EH (cell line): ENCODE data around the gene PREP.
"Not testable (repeated sequence)": the region's sequence is repeated elsewhere in the genome, so short reads cannot be mapped to it uniquely, and the experiment has no call there.

Experiments used
- DNase-seq: peaks from one replicate; pipeline ENCODE4 v3.0.0-alpha.2; 2015; ENCODE audit warnings: low read depth

The PREP gene

DNA sequence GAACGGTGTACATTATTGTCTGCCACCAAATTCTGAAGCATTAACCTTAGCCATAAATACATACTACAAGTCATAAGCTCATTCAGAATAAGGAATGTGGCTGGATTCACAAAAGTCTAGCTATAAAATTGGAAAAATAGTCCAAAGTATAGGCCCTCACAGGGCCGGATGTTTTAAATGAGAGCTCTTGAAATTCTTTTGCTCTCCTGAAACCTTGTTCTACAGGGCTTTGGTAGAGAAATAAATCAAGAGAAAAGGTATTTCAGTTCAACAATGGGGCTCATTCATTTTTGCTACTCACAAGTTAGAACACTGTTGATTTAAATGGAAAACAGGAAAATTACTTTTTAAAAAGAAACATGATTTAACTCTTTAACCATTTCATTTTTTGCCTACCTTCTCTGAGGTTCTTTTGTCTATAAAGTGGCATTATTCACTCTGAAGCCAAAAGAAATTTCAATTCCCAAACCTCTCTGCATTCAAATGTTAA is 58.0 kb downstream of the PREP start:
- no peak for DNase-seq

DNA sequence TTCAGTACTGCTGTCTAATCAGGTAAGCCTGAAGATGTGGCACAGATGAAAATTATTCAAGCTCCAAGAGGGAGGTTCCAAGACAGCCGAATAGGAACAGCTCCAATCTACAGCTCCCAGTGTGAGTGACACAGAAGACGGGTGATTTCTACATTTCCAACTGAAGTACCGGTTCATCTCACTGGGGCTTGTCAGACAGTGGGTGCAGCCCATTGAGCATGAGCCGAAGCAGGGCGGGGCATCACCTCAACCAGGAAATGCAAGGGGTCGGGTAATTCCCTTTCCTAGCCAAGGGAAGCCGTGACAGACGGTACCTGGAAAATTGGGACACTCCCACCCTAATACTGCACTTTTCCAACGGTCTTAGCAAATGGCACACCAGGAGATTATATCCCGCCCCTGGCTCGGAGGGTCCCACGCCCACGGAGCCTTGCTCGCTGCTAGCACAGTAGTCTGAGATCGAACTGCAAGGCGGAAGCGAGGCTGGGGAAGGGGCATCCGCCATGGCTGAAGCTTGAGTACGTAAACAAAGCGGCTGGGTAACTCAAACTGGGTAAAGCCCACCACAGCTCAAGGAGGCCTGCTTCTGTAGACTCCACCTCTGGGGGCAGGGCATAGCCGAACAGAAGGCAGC is 64.4 kb downstream of the PREP start:
- not testable (repeated sequence) for DNase-seq

DNA sequence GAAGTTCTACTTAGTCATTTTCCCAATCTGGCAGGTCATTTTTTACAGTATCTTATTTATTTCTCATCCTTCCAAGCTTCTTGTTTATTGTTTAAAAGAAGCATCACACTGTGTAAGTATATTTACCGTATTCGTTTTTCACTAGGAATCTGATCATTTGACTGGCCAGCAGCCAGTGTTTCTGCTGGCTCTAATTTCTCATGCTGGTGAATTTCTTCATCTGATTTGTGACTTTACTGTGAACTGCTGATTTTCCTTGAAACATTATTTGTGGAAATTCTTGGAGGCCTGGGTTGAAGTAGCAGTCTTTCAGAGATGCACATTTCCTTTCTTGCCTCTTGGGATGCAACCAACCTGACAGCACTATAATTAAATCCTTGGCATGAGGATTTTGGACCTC is 65.9 kb downstream of the PREP start:
- DNase-seq: no peak

DNA sequence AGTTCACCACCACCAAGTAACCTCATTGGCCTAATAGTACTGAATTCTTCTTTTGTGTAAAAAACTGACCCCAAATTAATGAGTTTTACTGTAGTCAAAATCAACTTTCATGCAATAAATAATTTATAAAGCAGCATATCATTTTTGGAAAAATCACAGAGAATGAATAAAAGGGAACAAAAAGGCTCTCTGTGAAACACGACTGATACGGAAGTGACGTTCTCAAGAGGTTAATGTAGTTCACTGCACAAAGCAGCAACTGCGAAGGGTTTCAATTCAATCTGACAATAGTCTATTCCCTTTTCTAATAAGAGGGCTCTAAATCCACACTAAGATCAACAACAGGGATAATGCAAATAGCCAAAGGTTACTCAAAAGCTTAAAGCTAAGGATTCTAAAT is 70.3 kb downstream of the PREP start:
- no peak for DNase-seq

GRCh38 chr6:105331927-105332326 is 71.0 kb downstream of the PREP start:
- no peak for DNase-seq

DNA sequence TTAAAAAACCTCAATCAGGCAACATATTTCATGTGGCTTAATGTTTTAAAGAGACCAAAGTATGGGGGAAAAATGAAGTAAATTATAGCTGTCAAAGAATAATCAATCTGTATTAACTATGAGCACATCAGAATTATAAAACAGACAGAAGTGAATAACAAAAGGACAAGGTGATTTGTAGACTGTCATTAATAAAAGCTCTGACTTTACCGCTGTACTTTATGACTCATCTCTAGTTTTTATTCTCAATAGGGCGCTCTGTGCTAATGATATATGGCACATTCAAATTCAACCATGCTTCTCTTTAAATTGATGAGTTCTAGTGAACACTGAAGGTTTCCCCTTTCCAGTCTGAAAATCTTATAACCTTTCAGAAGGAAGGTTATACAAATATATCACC is 72.0 kb downstream of the PREP start:
- DNase-seq: no peak

- no peak for DNase-seq
These were observed 72.5 kb downstream of the PREP start for GRCh38 chr6:105330364-105330763.

- peak; percentile 88 for DNase-seq
These were observed 75.8 kb downstream of the PREP start for GRCh38 chr6:105326833-105327770.

GRCh38 chr6:105326216-105326615 is 76.7 kb downstream of the PREP start:
- DNase-seq: peak; percentile 62

DNA sequence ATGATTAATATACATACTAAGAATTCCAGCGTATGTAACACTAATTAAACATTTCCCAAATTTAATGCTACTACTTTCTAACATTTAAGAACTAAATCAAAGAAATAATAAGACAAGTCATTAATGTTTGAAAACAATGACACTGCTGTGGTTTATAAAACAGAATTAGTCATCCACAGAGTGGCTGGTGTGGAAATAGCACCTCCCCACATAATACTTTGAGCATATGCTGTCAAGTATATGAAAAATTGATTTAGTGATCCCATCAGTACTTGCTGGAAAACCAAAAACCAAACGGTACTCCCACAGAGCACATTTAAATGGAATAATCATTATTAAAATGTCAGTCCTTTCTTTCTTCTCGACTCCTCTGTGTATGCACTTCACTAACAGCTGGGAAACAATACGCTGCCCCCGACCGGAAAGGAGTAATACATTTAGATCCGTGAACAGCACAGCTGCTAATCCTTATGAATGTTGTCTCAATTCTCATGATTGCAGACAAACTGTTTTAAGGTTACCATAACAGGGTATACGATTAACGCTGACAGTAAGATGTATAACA is 78.4 kb downstream of the PREP start:
- DNase-seq: peak; percentile 37

DNA sequence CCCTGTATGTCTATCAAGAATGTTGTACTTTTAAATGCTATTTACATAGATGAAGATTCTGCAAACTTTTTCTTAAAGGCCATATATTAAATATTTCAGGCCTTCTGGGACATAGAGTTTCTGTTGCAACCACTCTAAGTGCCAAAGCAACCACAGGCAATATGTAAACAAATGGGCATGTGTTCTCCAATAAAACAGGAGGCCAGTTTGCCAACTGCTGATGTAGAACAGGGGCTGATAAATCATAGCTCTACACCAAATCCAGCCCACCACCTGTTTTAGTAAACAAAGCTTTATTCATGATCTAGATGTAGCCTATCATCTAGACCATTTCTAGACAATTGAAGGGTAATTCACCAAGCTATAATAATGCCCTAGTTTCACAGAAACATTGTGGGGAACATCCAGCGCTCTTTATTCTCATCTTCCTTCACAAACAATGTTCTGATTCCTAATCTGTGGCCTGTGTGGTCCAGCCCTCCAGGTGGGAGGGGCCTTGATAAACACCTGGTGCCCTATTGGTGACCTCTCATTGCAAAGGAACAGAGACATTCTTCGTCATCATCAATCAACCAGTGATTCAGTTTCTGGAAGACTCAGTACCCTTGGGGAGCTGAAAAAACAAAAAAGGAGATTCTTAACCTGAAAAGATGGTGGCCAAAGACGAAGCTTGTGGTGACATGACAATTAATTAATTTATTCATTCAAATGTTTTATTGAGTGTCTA is 80.2 kb downstream of the PREP start:
- DNase-seq: no peak

- DNase-seq: no peak
These were observed 81.2 kb downstream of the PREP start for GRCh38 chr6:105321728-105322127.

DNA sequence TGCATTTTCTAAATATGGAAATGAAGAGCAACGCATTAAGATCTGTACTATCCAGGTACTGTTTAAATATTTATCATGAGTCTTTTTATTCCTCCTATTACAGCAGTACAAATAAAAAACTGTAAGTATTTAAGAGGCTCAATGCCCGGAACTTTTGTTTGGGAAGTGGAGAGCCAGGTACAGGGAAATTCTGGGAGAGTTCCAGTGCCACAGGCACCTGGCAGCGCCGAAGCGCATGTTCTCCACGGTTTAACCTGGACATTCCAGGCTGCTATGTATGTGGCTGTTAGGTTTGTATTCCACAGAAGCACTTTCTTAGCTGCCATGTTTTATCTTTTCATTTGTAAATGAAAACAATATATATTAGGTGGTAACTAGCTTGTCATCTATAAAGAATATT is 81.7 kb downstream of the PREP start:
- no peak for DNase-seq

- no peak for DNase-seq
These were observed 82.1 kb downstream of the PREP start for GRCh38 chr6:105320765-105321164.

DNA sequence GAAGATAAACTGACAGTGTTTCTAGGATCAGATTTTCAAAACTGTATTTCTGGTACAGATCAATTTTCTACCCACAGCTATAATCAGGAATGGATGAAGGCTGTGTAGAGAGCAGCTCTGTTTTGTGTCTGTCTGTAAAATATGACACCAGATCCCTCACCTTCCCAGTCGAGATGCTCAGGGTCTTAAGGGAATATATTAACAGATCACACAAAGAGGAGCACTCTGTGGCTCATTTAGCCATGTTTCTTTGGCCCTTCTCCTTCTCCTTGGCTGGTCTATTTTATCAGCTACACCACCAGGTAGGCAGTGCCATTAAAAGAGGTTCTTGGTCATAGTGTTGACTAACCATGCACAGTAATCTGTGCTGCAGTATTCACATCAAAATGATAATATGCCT is 82.6 kb downstream of the PREP start:
- no peak for DNase-seq

- peak; percentile 76 for DNase-seq
These were observed 83.6 kb downstream of the PREP start for GRCh38 chr6:105319331-105319730.

- peak; percentile 74 for DNase-seq
These were observed 84.2 kb downstream of the PREP start for GRCh38 chr6:105318660-105319059.

- no peak for DNase-seq
These were observed 85.0 kb downstream of the PREP start for GRCh38 chr6:105317607-105318533.

DNA sequence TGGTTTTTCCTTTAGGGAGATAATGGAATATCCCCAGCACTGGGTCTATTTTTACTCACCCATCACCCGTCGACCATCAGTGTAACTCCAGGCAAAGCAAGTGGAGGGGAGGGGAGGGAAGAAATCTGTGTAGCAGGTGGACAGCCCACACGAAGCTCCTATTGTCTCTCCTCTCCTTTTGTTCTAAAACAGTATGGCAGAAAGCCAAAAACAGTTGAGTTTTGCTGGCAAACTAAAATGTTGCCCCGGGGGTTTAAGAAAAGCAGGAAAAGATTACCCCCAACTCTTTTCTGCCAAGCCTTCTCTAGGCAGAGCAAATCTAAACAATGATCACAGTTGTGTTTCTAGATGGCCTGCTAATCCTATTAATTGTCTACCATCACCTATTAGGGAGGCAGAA is 89.7 kb downstream of the PREP start:
- DNase-seq: no peak

DNA sequence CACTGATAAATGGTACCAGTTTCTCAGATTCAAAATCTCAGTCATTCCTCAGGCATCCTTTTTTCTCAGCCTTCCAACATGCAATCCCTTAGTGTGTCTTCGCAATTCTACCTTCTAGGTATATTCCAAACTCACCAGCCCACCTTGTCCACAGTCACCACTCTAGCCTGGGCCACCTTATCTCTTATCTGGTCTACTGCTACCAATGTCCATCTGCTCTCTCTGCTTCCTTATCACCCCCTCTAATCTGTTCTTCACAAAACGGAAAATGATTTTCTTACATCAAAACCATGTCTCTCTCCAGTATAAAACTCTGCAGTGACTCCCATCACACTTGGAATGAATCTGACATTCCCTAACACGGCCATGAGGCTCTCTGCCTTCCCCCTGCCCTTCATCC is 91.9 kb downstream of the PREP start:
- DNase-seq: no peak

DNA sequence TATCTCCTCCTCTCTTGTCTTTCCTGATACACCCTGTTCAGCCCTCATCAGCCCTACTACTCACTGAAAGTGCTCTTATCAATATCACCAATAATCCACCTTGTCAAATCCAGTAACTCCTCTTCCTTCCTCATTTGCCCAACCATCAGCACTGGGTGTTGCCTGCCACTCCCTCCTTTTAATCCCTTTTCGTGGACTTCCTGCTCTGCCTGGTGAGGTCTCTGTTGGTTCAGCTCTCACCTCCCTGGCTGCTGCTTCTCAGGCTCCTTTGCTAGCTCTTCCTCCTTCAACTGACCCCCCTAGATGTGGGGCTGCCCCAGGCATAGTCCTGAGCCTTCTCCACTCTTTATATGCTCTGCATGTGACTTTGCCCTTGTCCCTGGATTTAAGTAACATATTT is 92.5 kb downstream of the PREP start:
- DNase-seq: no peak
